H9 (cell line): Measurements from ENCODE around the gene XPR1. TPM values are rescaled to one million over a fixed set of nuclear protein-coding genes. Genes with fewer than 3 reads are reported as not detected.

Source experiments
- DNase-seq: peaks from one replicate; pipeline ENCODE4 v3.0.0-alpha.2; 2017
- H2AFZ ChIP-seq: one replicate; pipeline ENCODE4 v1.6.1; 2013; ENCODE audit warnings: mild to moderate bottlenecking, low read length, control low read depth, moderate library complexity
- H2AK5ac ChIP-seq: 2 replicates; pipeline ENCODE4 v1.6.1; 2013; ENCODE audit warnings: low read length, control low read depth, mixed read lengths; ENCODE audit not compliant: insufficient read length
- H2BK120ac ChIP-seq: one replicate; pipeline ENCODE4 v1.6.1; 2013; ENCODE audit warnings: low read depth, mild to moderate bottlenecking, low read length, control low read depth, inconsistent platforms; ENCODE audit not compliant: poor library complexity, severe bottlenecking
- H2BK12ac ChIP-seq: 2 replicates; pipeline ENCODE4 v1.6.1; 2013; ENCODE audit warnings: low read length, control low read depth, mixed read lengths, low read depth; ENCODE audit not compliant: insufficient read length
- H2BK15ac ChIP-seq: 2 replicates; pipeline ENCODE4 v1.6.1; 2013; ENCODE audit warnings: low read depth, low read length, control low read depth
- H2BK20ac ChIP-seq: one replicate; pipeline ENCODE4 v1.6.1; 2013; ENCODE audit warnings: low read depth, mild to moderate bottlenecking, low read length, control low read depth, inconsistent platforms; ENCODE audit not compliant: poor library complexity, severe bottlenecking
- H2BK5ac ChIP-seq: 2 replicates; pipeline ENCODE4 v1.6.1; 2013; ENCODE audit warnings: low read length, control low read depth, mixed read lengths; ENCODE audit not compliant: insufficient read length
- H3K14ac ChIP-seq: 2 replicates; pipeline ENCODE4 v1.6.1; 2013; ENCODE audit warnings: low read length, control low read depth; ENCODE audit not compliant: insufficient read depth
- H3K18ac ChIP-seq: 2 replicates; pipeline ENCODE4 v1.6.1; 2013; ENCODE audit warnings: low read depth, mild to moderate bottlenecking, mixed read lengths, low read length, control low read depth; ENCODE audit not compliant: insufficient read length
- H3K23ac ChIP-seq: 2 replicates; pipeline ENCODE4 v1.6.1; 2013; ENCODE audit warnings: low read length, control low read depth, mixed read lengths, low read depth; ENCODE audit not compliant: insufficient read length
- H3K23me2 ChIP-seq: 2 replicates; pipeline ENCODE4 v1.6.1; 2013; ENCODE audit warnings: low read depth, mild to moderate bottlenecking, mixed read lengths, low read length, control low read depth; ENCODE audit not compliant: insufficient read length, poor library complexity, severe bottlenecking
- H3K27ac ChIP-seq: 2 replicates; pipeline ENCODE4 v1.5.1; 2013; ENCODE audit warnings: low read length, control low read depth, mixed read lengths, low read depth; ENCODE audit not compliant: insufficient read length
- H3K27me3 ChIP-seq: 2 replicates; pipeline ENCODE4 v1.6.1; 2013; ENCODE audit warnings: low read length, control low read depth, inconsistent platforms; ENCODE audit not compliant: insufficient read depth
- H3K4ac ChIP-seq: 2 replicates; pipeline ENCODE4 v1.6.1; 2013; ENCODE audit warnings: low read depth, mild to moderate bottlenecking, control low read depth, inconsistent platforms, low read length, moderate library complexity
- H3K4me1 ChIP-seq: 2 replicates; pipeline ENCODE4 v1.6.1; 2013; ENCODE audit warnings: low read length, control low read depth, inconsistent platforms; ENCODE audit not compliant: insufficient read depth
- H3K4me2 ChIP-seq: 2 replicates; pipeline ENCODE4 v1.6.1; 2013; ENCODE audit warnings: low read length, control low read depth, mixed read lengths; ENCODE audit not compliant: insufficient read length, insufficient read depth
- H3K56ac ChIP-seq: 2 replicates; pipeline ENCODE4 v1.6.1; 2013; ENCODE audit warnings: low read depth, mild to moderate bottlenecking, mixed read lengths, low read length, control low read depth; ENCODE audit not compliant: insufficient read length
- H3K79me1 ChIP-seq: 2 replicates; pipeline ENCODE4 v1.6.1; 2013; ENCODE audit warnings: low read depth, mild to moderate bottlenecking, moderate library complexity, low read length, control low read depth, inconsistent platforms; ENCODE audit not compliant: insufficient read depth, poor library complexity, severe bottlenecking
- H3K79me2 ChIP-seq: 2 replicates; pipeline ENCODE4 v1.6.1; 2013; ENCODE audit warnings: low read length, control low read depth, inconsistent platforms; ENCODE audit not compliant: insufficient read depth
- H3K9ac ChIP-seq: 2 replicates; pipeline ENCODE4 v1.6.1; 2013; ENCODE audit warnings: low read length, control low read depth, mixed read lengths; ENCODE audit not compliant: insufficient read length; ENCODE audit errors: extremely low read depth
- H3K9me3 ChIP-seq: one replicate; pipeline ENCODE4 v1.6.1; 2013; ENCODE audit warnings: low read depth, low read length, inconsistent platforms; ENCODE audit not compliant: control insufficient read depth
- H3T11ph ChIP-seq: one replicate; pipeline ENCODE4 v1.6.1; 2013; ENCODE audit warnings: mild to moderate bottlenecking, low read length, control low read depth, inconsistent platforms
- H4K20me1 ChIP-seq: one replicate; pipeline ENCODE4 v1.6.1; 2013; ENCODE audit not compliant: control insufficient read depth, insufficient read length, insufficient read depth
- H4K5ac ChIP-seq: 2 replicates; pipeline ENCODE4 v1.6.1; 2013; ENCODE audit warnings: low read depth, mild to moderate bottlenecking, mixed read lengths, low read length, control low read depth; ENCODE audit not compliant: insufficient read length
- H4K8ac ChIP-seq: replicated peaks from 2 replicates; pipeline ENCODE4 v1.6.1; 2013; ENCODE audit warnings: low read length, control low read depth, mixed read lengths, low read depth; ENCODE audit not compliant: insufficient read length
- H4K91ac ChIP-seq: 2 replicates; pipeline ENCODE4 v1.6.1; 2013; ENCODE audit warnings: low read depth, mild to moderate bottlenecking, moderate library complexity, mixed read lengths, low read length, control low read depth; ENCODE audit not compliant: insufficient read length
- H3K27ac Mint-ChIP-seq, 3 experiments: 2 replicates in 2 of 3; 3 replicates in 1 of 3; pipeline ENCODE4 v1.8.0; 2020 to 2021; ENCODE audit warnings: mixed read lengths in 3 of 3, mild to moderate bottlenecking in 1 of 3, moderate library complexity in 1 of 3
- H3K27me3 Mint-ChIP-seq: 2 replicates; pipeline ENCODE4 v1.8.0; 2021; ENCODE audit warnings: low read depth, mild to moderate bottlenecking, moderate library complexity, mixed read lengths
- H3K36me3 Mint-ChIP-seq, 3 experiments: 2 replicates in 2 of 3; 3 replicates in 1 of 3; pipeline ENCODE4 v1.8.0; 2020 to 2021; ENCODE audit warnings: low read depth in 3 of 3, mixed read lengths in 3 of 3; ENCODE audit not compliant: insufficient read depth in 1 of 3
- H3K4me1 Mint-ChIP-seq, 2 experiments: 2 replicates each; pipeline ENCODE4 v1.8.0; 2020; ENCODE audit warnings: mixed read lengths in 2 of 2
- H3K4me3 Mint-ChIP-seq, 2 experiments: 2 replicates in 1 of 2; 3 replicates in 1 of 2; pipeline ENCODE4 v1.8.0; 2020 to 2021; ENCODE audit warnings: mild to moderate bottlenecking in 2 of 2, mixed read lengths in 2 of 2, moderate library complexity in 1 of 2
- H3K9me3 Mint-ChIP-seq, 2 experiments: 2 replicates in 1 of 2; 3 replicates in 1 of 2; pipeline ENCODE4 v1.8.0; 2020; ENCODE audit warnings: mild to moderate bottlenecking in 2 of 2, mixed read lengths in 2 of 2, moderate library complexity in 1 of 2
- CTCF ChIP-seq: fragments of 200-600 bp; sonication (generic); conservative IDR thresholded peaks from 3 replicates; pipeline ENCODE4 v1.8.0; 2021; ENCODE audit warnings: antibody characterized with exemption, mild to moderate bottlenecking
- WGBS: extraction: QIAGEN DNeasy Blood & Tissue Kit; methylation state at CpG from one replicate; pipeline ENCODE4 v1.1.7; 2013; ENCODE audit warnings: missing lambda C conversion rate, low lambda C conversion rate, mixed read lengths; ENCODE audit not compliant: insufficient read length; ENCODE audit errors: extremely low coverage; 5-methylcytosine and 5-hydroxymethylcytosine counted together
- total RNA-seq: library from RNA; stranded (reverse); gene quantifications from 2 replicates; pipeline ENCODE4 v1.2.1, GENCODE V29; 2021

Gene XPR1
- total RNA-seq, 1 experiment from 2014 or later: 34.1 TPM

GRCh38 chr1:180920702-180921101 lies 288.9 kb downstream of the XPR1 start:
- Histone ChIP-seq H2BK20ac (no peak overlapping the region), H3K14ac (no peak overlapping the region), H3K9me3 (no peaks in the 10 kb centered on the region), H3K18ac (no peak overlapping the region), H3K4me1 (peaks cover 22% of the 10 kb centered on the region; the same call in 1 of the 2 replicates), H2BK12ac (no peak overlapping the region), H3K4ac (no peak overlapping the region), H2AFZ (no peak overlapping the region), H3K27ac (no peak overlapping the region), H3K79me1 (no peaks in the 10 kb centered on the region), H3K56ac (no peak overlapping the region), H2BK5ac (no peak overlapping the region), H3K23me2 (peaks cover 6% of the 10 kb centered on the region), H3K79me2 (no peaks in the 10 kb centered on the region), H3K27me3 (no peaks in the 10 kb centered on the region), H4K5ac (no peak overlapping the region), H3K23ac (no peak overlapping the region), H4K91ac (no peak overlapping the region), H4K8ac (no peak overlapping the region), H4K20me1 (no peaks in the 10 kb centered on the region), H3K9ac (no peak overlapping the region), H3T11ph (no peak overlapping the region), H2AK5ac (no peak overlapping the region), H3K4me2 (no peak overlapping the region), H2BK15ac (no peak overlapping the region), H2BK120ac (no peak overlapping the region)
- Mint-ChIP-seq H3K27me3 (peaks cover 2% of the 10 kb centered on the region; the same call in 1 of the 2 replicates), H3K4me3 (no peak overlapping the region), H3K4me1 (peaks cover 52 to 59% of the 10 kb centered on the region in 2 experiments), H3K27ac (no peak overlapping the region; a peak in 2 of 7 replicates), H3K36me3 (peaks cover 0 to 5% (median 0%) of the 10 kb centered on the region in 3 experiments; a peak in 2 of 7 replicates), H3K9me3 (no peaks in the 10 kb centered on the region)
- WGBS: no CpG with 5 or more reads among the region's 8 CpGs
- no peak for DNase-seq
- TF ChIP-seq CTCF: peak; percentile 65
